ENCODE measurements around the gene SHISA6. TPM values are rescaled to one million over a fixed set of nuclear protein-coding genes. Genes with fewer than 3 reads are reported as not detected.

SHISA6 gene
- total RNA-seq, 2 donors from 2014 or later = not detected

DNA sequence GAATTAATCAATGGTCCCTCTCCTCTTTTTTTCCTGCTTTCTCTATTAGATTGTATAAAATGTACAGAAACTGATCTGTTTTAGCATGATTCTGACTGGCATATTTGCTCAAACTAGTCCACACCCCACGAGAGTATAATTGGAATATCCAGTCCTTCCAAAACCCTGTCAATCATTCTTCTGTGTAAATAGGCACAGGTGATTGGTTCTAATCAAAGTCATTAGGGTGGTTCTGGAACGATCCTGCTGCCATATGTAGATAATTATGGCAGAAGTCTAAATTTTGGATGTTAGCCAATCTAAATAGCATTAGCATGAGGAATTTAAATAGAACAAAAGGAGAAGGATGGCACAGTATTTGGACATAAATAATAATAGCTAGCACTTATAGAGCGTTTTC lies 165.7 kb downstream of the SHISA6 start:
- DNase-seq (no peak), ATAC-seq (no peak)
- H3K27ac Mint-ChIP-seq = no peak overlapping the region
- H3K36me3 Mint-ChIP-seq (ENCODE audit: low read depth) = no peaks in the 10 kb centered on the region
- H3K27me3 Mint-ChIP-seq = no peaks in the 10 kb centered on the region
- no peaks in the 10 kb centered on the region for H3K9me3 ChIP-seq (ENCODE audit: control insufficient read depth, low read length, poor library complexity, severe bottlenecking)
- H3K4me1 Mint-ChIP-seq = no peaks in the 10 kb centered on the region
- H3K4me3 Mint-ChIP-seq = no peak overlapping the region

DNA sequence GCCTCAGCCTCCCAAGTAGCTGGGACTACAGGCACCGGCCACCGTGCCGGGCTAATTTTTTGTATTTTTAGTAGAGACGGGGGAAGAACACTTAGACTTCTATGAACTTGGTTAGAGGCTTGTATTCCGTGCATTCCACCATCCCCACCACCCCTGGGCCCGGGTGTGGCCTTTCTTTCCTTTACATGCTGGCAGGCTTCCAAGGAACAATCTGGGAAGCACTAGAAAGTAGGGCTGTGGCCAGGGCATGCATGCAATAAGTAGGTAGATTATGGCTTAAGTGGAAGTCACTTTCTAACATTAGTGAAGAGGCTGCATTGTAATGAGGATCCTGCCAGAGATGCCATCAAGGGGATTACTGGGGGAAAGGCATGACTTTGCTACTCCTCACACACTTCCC lies 171.6 kb downstream of the SHISA6 start:
- no peaks in the 10 kb centered on the region for H3K9me3 ChIP-seq (ENCODE audit: control insufficient read depth, low read length, poor library complexity, severe bottlenecking)
- Mint-ChIP-seq H3K27ac (no peak overlapping the region), H3K36me3 (ENCODE audit: low read depth) (no peaks in the 10 kb centered on the region), H3K27me3 (no peaks in the 10 kb centered on the region), H3K4me1 (no peaks in the 10 kb centered on the region), H3K4me3 (no peak overlapping the region)
- no peak for DNase-seq
- no peak for ATAC-seq

DNA sequence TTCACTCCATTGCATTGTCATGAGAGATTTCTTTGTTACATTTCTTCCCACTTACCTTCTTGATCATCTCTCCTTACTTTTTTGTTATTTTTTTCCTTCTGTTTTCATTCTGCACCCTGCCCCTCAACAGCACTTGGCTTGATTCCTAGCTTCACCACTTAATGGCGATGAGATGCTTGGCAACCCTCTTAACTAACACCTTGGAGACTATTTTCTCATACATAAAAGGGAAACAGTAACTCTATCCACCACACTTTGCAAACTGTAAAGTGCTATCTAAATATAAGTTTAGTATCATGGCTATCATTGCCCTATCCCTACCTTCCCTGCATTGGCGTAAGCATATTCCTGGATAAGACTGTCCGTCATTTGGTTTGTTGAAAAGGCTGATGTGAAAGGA lies 177.3 kb downstream of the SHISA6 start:
- H3K9me3 ChIP-seq (ENCODE audit: control insufficient read depth, low read length, poor library complexity, severe bottlenecking) = no peaks in the 10 kb centered on the region
- Mint-ChIP-seq H3K36me3 (ENCODE audit: low read depth) (no peaks in the 10 kb centered on the region), H3K27me3 (no peaks in the 10 kb centered on the region), H3K27ac (no peak overlapping the region), H3K4me3 (no peak overlapping the region), H3K4me1 (no peaks in the 10 kb centered on the region)
- DNase-seq (no peak), ATAC-seq (no peak)

DNA sequence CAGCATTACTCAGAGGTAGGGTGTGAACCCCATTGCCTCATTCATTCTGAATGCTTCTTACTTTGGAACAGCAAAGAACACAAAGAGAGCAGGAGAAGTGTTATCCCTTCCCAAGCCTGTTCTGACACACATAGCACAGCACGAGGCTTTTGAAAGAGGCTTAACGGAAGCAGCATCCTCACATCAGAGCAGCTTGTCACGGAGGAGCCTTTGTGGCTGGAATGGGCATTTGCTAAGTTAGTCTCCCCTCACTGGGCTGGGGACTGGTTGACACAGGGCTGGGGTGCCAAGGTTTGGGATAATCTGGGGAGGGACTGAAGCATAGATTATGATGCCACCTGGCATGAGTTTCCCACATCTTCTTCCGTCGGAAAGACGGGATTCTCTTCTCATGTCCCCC lies 189.7 kb downstream of the SHISA6 start:
- ATAC-seq = no peak
- no peak overlapping the region for H3K27ac Mint-ChIP-seq
- no peak overlapping the region for H3K4me3 Mint-ChIP-seq
- no peak for DNase-seq
- H3K9me3 ChIP-seq (ENCODE audit: control insufficient read depth, low read length, poor library complexity, severe bottlenecking) = no peaks in the 10 kb centered on the region
- no peaks in the 10 kb centered on the region for H3K4me1 Mint-ChIP-seq
- H3K27me3 Mint-ChIP-seq = no peaks in the 10 kb centered on the region
- H3K36me3 Mint-ChIP-seq (ENCODE audit: low read depth) = no peaks in the 10 kb centered on the region

DNA sequence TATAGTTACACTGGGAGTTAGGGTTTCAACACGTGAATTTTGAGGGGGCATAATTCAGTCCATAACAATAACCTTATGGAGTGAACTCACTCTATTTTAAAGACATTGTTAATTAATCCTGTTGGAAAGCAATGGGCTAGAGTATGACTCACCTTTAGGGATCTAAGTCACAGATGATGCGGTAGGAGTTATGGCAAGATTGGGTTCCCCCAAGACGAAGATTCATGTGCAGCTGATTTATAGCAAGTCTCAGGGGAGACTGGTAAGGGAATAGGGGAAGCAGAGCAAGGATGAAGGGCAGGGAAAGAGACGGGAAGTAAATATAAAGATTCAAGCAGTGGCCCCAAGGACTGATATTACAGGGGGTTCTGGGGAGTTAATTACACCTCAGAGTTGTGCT lies 197.7 kb downstream of the SHISA6 start:
- ATAC-seq (no peak), DNase-seq (no peak)
- H3K4me3 Mint-ChIP-seq = no peak overlapping the region
- H3K36me3 Mint-ChIP-seq (ENCODE audit: low read depth) = no peaks in the 10 kb centered on the region
- H3K27ac Mint-ChIP-seq = no peak overlapping the region
- H3K9me3 ChIP-seq (ENCODE audit: control insufficient read depth, low read length, poor library complexity, severe bottlenecking) = no peaks in the 10 kb centered on the region
- H3K27me3 Mint-ChIP-seq = no peaks in the 10 kb centered on the region
- H3K4me1 Mint-ChIP-seq = no peaks in the 10 kb centered on the region

DNA sequence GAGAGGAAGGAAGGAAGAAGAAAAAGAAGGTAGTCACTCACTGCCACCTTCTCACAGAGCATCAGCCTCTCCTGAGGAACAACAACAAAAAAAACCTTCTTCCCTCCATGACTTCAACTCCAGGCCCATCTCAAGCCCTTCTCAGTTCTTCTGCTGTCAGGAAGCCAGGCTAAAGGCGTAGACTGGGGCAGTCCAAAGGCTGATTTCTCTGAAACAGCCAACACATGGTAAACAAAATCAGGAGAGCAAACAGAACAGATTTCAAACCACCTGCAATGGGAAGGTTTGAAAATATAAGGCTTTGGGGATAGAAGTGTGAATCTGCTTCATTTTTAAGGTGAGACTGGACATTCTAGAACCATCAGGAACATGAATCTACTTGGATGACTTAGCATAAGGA lies 200.0 kb downstream of the SHISA6 start:
- H3K4me1 Mint-ChIP-seq = no peaks in the 10 kb centered on the region
- H3K4me3 Mint-ChIP-seq = no peak overlapping the region
- no peaks in the 10 kb centered on the region for H3K9me3 ChIP-seq (ENCODE audit: control insufficient read depth, low read length, poor library complexity, severe bottlenecking)
- H3K36me3 Mint-ChIP-seq (ENCODE audit: low read depth) = no peaks in the 10 kb centered on the region
- no peak overlapping the region for H3K27ac Mint-ChIP-seq
- no peak for DNase-seq
- ATAC-seq = no peak
- H3K27me3 Mint-ChIP-seq = no peaks in the 10 kb centered on the region

DNA sequence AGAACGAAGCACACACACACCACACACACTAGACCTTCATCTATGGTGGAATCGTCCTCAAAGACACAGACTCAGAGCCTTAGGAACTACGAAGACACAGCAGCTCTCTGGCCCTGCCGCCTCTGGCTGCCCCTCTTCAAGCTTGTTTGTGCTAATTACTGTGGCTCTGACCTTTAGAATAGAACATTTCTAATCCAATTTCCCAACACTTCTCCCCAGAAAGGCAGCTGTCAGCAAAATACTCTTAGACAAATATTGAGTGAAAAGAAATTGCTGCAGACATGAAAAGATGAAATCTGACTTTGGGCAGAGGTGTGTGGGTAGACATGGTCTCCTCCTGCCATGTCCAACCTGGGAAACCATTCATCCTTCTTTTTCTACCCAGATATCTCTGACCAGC lies 205.3 kb downstream of the SHISA6 start:
- Mint-ChIP-seq H3K36me3 (ENCODE audit: low read depth) (no peaks in the 10 kb centered on the region), H3K27ac (no peak overlapping the region), H3K27me3 (no peaks in the 10 kb centered on the region), H3K4me3 (no peak overlapping the region), H3K4me1 (no peaks in the 10 kb centered on the region)
- no peaks in the 10 kb centered on the region for H3K9me3 ChIP-seq (ENCODE audit: control insufficient read depth, low read length, poor library complexity, severe bottlenecking)
- DNase-seq (no peak), ATAC-seq (no peak)

DNA sequence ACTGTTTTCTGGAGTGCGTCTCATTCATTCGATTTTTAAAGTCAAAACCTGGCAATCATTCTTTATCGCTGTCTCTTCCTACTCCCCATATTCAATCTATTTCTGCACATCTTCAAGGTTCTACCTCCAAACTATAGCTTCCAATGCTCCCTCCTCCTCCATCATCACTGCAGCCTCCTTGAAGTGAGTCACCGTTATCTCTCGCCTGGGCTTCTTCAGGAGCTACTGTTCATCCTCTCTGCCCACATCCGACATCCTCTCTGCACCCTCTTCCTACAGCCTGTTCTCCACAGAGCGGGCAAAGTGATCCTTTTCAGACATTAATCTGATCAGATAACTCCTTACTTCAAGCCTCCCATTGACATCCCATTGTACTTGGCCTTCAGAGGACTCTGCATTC lies 213.1 kb downstream of the SHISA6 start:
- H3K27ac Mint-ChIP-seq = no peak overlapping the region

DNA sequence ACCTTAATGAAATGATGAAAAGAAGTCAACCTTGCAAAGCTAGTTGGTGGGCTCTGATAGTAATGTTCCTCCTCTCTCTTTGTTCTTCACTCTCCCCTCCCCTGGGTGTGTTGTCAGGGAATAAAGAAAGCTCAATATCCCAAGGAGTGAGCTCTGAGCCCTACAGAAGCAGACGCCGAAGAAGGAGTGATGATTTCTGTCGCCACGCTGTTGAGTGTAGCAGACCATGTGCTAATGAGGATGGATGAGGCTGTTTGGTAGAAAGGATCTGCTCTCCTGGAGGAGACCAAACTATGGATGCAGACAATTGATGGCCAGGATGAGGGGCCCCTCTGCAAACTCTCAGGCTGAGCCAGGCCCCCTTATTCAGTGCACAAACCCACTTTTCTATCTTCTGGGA lies 217.3 kb downstream of the SHISA6 start:
- no peak for DNase-seq
- no peak overlapping the region for H3K27ac Mint-ChIP-seq
- no peak for ATAC-seq
- no peaks in the 10 kb centered on the region for H3K9me3 ChIP-seq (ENCODE audit: control insufficient read depth, low read length, poor library complexity, severe bottlenecking)
- H3K4me1 Mint-ChIP-seq = no peaks in the 10 kb centered on the region
- no peaks in the 10 kb centered on the region for H3K27me3 Mint-ChIP-seq
- no peak overlapping the region for H3K4me3 Mint-ChIP-seq
- H3K36me3 Mint-ChIP-seq (ENCODE audit: low read depth) = no peaks in the 10 kb centered on the region

More for the DNA sequence above, 213.1 kb downstream of the SHISA6 start:
- no peaks in the 10 kb centered on the region for H3K36me3 Mint-ChIP-seq (ENCODE audit: low read depth)
- DNase-seq (no peak), ATAC-seq (no peak)
- no peaks in the 10 kb centered on the region for H3K27me3 Mint-ChIP-seq
- H3K9me3 ChIP-seq (ENCODE audit: control insufficient read depth, low read length, poor library complexity, severe bottlenecking) = no peaks in the 10 kb centered on the region
- H3K4me3 Mint-ChIP-seq = no peak overlapping the region
- H3K4me1 Mint-ChIP-seq = no peaks in the 10 kb centered on the region

DNA sequence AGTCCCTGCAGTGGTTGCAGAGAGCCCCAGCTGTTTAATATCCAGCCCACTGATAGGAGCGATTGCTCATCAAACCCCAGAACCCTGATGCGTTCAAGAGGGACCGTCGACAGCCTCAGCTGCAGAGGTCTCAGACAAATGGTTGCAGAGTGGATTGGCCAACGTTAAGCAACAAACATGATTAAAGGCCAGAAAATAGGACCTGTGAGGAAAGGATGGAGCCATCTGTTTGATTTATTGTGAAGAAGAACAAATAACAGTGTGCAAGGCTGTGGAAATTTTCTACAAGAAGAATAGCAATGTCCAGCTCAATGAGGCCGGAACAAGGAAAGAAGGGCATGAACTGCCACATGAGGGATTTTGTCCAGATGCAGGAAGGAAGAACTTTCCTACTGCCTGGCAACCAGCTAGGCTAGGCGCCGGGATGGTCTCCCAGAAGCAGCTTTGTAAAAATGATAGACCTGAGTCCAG lies 218.9 kb downstream of the SHISA6 start:
- DNase-seq (no peak), ATAC-seq (no peak)
- Mint-ChIP-seq H3K36me3 (ENCODE audit: low read depth) (no peaks in the 10 kb centered on the region), H3K27me3 (no peaks in the 10 kb centered on the region), H3K27ac (no peak overlapping the region), H3K4me1 (no peaks in the 10 kb centered on the region), H3K4me3 (no peak overlapping the region)
- H3K9me3 ChIP-seq (ENCODE audit: control insufficient read depth, low read length, poor library complexity, severe bottlenecking) = no peaks in the 10 kb centered on the region

DNA sequence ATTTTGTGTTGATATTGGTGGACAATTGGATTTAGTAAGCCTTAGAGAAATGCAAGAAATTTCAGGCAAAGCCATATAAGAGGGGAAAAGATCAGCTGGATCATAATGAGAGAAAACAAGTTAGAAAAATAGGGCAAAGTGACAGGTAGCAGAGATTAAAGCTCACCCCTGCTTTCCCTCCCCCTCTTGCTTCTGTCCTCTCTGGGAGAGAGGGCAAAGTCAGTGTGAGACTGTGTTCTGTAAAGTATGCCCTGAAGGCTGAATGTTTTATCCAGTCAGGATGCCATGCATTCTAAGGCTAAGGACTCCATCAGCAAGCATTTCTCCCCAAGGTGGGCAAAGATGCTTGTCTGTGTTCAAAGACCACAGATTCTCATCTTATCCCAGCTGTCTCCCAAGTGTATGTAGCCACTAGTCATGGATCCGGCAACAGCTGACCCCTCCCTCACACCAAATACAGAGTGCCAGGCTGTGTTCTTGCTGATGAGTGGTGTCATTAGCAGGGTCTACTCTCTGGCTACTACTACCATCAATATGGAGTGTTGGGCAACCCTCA lies 221.1 kb downstream of the SHISA6 start:
- ATAC-seq = no peak
- Mint-ChIP-seq H3K36me3 (ENCODE audit: low read depth) (no peaks in the 10 kb centered on the region), H3K4me1 (no peaks in the 10 kb centered on the region), H3K27me3 (no peaks in the 10 kb centered on the region), H3K27ac (no peak overlapping the region), H3K4me3 (no peak overlapping the region)
- no peaks in the 10 kb centered on the region for H3K9me3 ChIP-seq (ENCODE audit: control insufficient read depth, low read length, poor library complexity, severe bottlenecking)
- DNase-seq = no peak

DNA sequence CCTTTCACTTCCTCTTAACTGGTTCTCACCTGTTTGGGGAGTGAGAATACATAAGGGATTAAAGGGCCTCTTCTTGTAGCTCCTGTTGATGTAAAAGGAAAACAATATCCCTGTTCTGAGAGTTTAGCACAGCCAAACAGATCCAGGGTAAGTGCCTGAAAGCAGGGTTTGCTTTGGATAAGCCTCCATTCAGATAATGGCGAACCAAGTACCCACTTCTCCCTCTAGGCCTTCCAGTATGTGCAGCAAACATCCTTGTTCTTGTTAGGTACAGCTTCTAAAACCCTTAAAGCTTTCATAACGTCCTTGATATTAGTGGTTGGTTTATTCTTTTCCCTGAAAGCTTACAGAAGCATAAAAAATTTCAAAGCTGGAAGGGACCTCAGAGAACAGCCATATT lies 226.6 kb downstream of the SHISA6 start:
- Mint-ChIP-seq H3K27ac (no peak overlapping the region), H3K4me3 (no peak overlapping the region), H3K36me3 (ENCODE audit: low read depth) (no peaks in the 10 kb centered on the region), H3K27me3 (no peaks in the 10 kb centered on the region), H3K4me1 (no peaks in the 10 kb centered on the region)
- ATAC-seq (no peak), DNase-seq (no peak)
- H3K9me3 ChIP-seq (ENCODE audit: control insufficient read depth, low read length, poor library complexity, severe bottlenecking) = no peaks in the 10 kb centered on the region

DNA sequence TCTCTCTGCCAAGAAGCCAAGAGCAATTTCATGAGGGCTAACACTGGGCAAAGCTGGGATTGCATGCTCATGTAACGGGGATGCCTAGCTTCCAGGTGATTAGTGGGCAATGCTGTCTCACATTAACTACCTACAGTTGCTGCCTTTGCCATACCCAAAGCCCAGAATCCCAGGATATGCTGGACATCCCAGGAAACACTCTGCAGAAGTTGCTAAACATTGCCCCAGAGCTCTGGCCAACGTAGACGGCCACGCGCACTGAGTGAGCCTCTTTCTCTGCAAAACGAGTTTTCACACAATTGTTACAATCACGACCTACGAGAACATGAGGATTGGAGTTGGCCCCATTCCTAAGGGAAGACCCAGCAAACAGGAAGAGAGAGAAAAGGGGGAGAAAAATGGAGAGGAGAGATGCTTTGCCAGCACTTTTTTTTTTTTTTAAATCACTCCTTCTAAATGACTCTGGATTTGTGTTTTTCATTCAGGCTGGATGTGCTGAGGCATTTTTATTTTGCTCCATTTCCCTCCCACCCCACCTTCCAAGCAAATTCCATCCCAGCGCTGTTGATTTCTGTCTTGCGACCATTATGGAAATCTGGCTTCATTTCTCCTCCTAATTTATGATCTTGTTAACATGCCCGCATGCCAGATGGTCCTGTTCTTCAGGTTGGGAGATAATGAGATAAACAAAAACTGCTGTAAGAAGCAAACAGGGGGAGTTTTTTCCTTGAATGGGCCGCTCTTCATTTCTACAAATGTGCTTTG lies 244.5 kb downstream of the SHISA6 start:
- Mint-ChIP-seq H3K27me3 (no peaks in the 10 kb centered on the region), H3K36me3 (ENCODE audit: low read depth) (no peaks in the 10 kb centered on the region), H3K4me3 (no peak overlapping the region), H3K27ac (no peak overlapping the region), H3K4me1 (no peaks in the 10 kb centered on the region)
- H3K9me3 ChIP-seq (ENCODE audit: control insufficient read depth, low read length, poor library complexity, severe bottlenecking) = no peaks in the 10 kb centered on the region
- no peak for ATAC-seq
- no peak for DNase-seq

All from T-helper 17 cell (primary cell).